Astrocyte (in vitro differentiated cells and primary cell): ENCODE measurements around the gene NAA35. TPM values are rescaled to one million over a fixed set of nuclear protein-coding genes. Genes with fewer than 3 reads are reported as not detected.

ENCODE experiments used
- DNase-seq: peaks from one replicate; pipeline ENCODE4 v3.0.0-alpha.2; 2010; ENCODE audit warnings: low read depth
- FAIRE-seq: peaks from 2 replicates; lab custom pipeline; 2011; peaks lifted over from hg19 to GRCh38; lab: Jason Lieb, UNC
- H2AFZ ChIP-seq: 2 replicates; pipeline ENCODE4 v1.6.0; 2012; ENCODE audit warnings: low read depth, low read length, inconsistent platforms
- H3K27ac ChIP-seq: 2 replicates; pipeline ENCODE4 v1.5.1; 2011; ENCODE audit warnings: low read depth, low read length, inconsistent platforms
- H3K27me3 ChIP-seq: 2 replicates; pipeline ENCODE4 v1.6.0; 2011; ENCODE audit warnings: low read length, inconsistent platforms; ENCODE audit not compliant: insufficient read depth
- H3K36me3 ChIP-seq: 2 replicates; pipeline ENCODE4 v1.5.1; 2011; ENCODE audit warnings: low read length, inconsistent platforms; ENCODE audit not compliant: insufficient read depth
- H3K4me1 ChIP-seq: 2 replicates; pipeline ENCODE4 v1.5.1; 2011; ENCODE audit warnings: low read length, inconsistent platforms; ENCODE audit not compliant: insufficient read depth
- H3K4me2 ChIP-seq: 2 replicates; pipeline ENCODE4 v1.6.0; 2012; ENCODE audit warnings: low read length, inconsistent platforms
- H3K4me3 ChIP-seq: 2 replicates; pipeline ENCODE4 v1.5.1; 2011; ENCODE audit warnings: low read depth, mild to moderate bottlenecking, low read length, inconsistent platforms; ENCODE audit not compliant: insufficient read depth
- H3K79me2 ChIP-seq: 2 replicates; pipeline ENCODE4 v1.6.0; 2012; ENCODE audit warnings: mild to moderate bottlenecking, low read length, inconsistent platforms; ENCODE audit not compliant: insufficient read depth
- H3K9ac ChIP-seq: 2 replicates; pipeline ENCODE4 v1.6.0; 2012; ENCODE audit warnings: mild to moderate bottlenecking, low read length, inconsistent platforms
- H3K9me3 ChIP-seq: 2 replicates; pipeline ENCODE4 v1.5.1; 2012; ENCODE audit warnings: low read depth, mild to moderate bottlenecking, low read length, inconsistent platforms; ENCODE audit not compliant: insufficient read depth
- H4K20me1 ChIP-seq: 2 replicates; pipeline ENCODE4 v1.6.0; 2012; ENCODE audit warnings: low read length, inconsistent platforms; ENCODE audit not compliant: insufficient read depth
- H3K27ac Mint-ChIP-seq: one replicate; pipeline ENCODE4 v1.8.0; 2021; ENCODE audit warnings: mild to moderate bottlenecking, mixed read lengths; ENCODE audit not compliant: unreplicated experiment
- H3K27me3 Mint-ChIP-seq: one replicate; pipeline ENCODE4 v1.8.0; 2021; ENCODE audit warnings: low read depth, mixed read lengths; ENCODE audit not compliant: unreplicated experiment
- H3K36me3 Mint-ChIP-seq: one replicate; pipeline ENCODE4 v1.8.0; 2021; ENCODE audit warnings: low read depth, mixed read lengths; ENCODE audit not compliant: unreplicated experiment
- H3K4me1 Mint-ChIP-seq: one replicate; pipeline ENCODE4 v1.8.0; 2021; ENCODE audit warnings: low read depth, mixed read lengths; ENCODE audit not compliant: unreplicated experiment
- H3K4me3 Mint-ChIP-seq: one replicate; pipeline ENCODE4 v1.8.0; 2021; ENCODE audit warnings: mild to moderate bottlenecking, moderate library complexity, mixed read lengths; ENCODE audit not compliant: unreplicated experiment
- H3K9me3 Mint-ChIP-seq: one replicate; pipeline ENCODE4 v1.8.0; 2021; ENCODE audit warnings: mild to moderate bottlenecking, mixed read lengths; ENCODE audit not compliant: unreplicated experiment
- EZH2 ChIP-seq: IDR thresholded peaks from 2 replicates; pipeline ENCODE4 v1.6.1; 2012; ENCODE audit warnings: mild to moderate bottlenecking, low read length, inconsistent platforms; ENCODE audit not compliant: insufficient read depth
- total RNA-seq: library from RNA; stranded (reverse); gene quantifications from 2 replicates; pipeline ENCODE4 v1.2.1, GENCODE V29; 2021
- TF ChIP-seq, protein P1 (sequence below): IDR thresholded peaks from 2 replicates; pipeline ENCODE4 v1.5.1; 2011; ENCODE audit warnings: low read depth, mild to moderate bottlenecking, inconsistent platforms, low read length, moderate library complexity; ENCODE audit not compliant: insufficient read depth

NAA35 gene
- total RNA-seq, 1 donor from 2014 or later = 31.4 TPM

DNA sequence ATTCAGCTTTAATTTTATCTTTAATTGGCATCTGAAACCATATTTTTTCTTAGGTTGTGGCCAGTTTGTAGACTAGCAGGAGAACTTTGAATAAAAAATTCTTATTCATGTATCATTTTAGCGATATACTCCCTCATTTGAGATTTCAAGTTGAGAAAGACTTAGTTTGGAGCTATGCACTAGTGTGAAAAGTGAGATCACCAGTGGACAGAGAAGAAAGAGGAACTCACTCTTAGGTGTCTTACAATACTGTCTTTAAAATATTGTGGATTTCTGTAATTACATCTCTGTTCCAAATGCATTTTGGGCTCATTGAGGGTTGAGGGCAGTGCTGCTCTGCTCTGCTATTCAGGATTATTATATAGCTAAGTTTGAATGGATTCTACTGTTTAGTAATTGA, 54.7 kb downstream of the NAA35 start:
- Mint-ChIP-seq H3K27ac (no peak overlapping the region), H3K9me3 (peaks cover 4% of the 10 kb centered on the region), H3K27me3 (no peaks in the 10 kb centered on the region), H3K36me3 (peaks cover 15% of the 10 kb centered on the region), H3K4me1 (no peaks in the 10 kb centered on the region), H3K4me3 (peak overlapping the region; percentile 47)
- H3K36me3 ChIP-seq = peaks cover 4% of the 10 kb centered on the region
- no peaks in the 10 kb centered on the region for H3K9me3 ChIP-seq
- H2AFZ ChIP-seq = no peak overlapping the region
- FAIRE-seq = no peak
- H3K9ac ChIP-seq = no peak overlapping the region
- no peaks in the 10 kb centered on the region for H3K4me1 ChIP-seq
- no peaks in the 10 kb centered on the region for H3K79me2 ChIP-seq
- H3K27ac ChIP-seq = no peak overlapping the region
- DNase-seq = no peak
- H4K20me1 ChIP-seq = no peaks in the 10 kb centered on the region
- H3K4me3 ChIP-seq = no peak overlapping the region
- no peak overlapping the region for H3K4me2 ChIP-seq
- no peak for TF ChIP-seq EZH2
- TF ChIP-seq, protein P1, sequence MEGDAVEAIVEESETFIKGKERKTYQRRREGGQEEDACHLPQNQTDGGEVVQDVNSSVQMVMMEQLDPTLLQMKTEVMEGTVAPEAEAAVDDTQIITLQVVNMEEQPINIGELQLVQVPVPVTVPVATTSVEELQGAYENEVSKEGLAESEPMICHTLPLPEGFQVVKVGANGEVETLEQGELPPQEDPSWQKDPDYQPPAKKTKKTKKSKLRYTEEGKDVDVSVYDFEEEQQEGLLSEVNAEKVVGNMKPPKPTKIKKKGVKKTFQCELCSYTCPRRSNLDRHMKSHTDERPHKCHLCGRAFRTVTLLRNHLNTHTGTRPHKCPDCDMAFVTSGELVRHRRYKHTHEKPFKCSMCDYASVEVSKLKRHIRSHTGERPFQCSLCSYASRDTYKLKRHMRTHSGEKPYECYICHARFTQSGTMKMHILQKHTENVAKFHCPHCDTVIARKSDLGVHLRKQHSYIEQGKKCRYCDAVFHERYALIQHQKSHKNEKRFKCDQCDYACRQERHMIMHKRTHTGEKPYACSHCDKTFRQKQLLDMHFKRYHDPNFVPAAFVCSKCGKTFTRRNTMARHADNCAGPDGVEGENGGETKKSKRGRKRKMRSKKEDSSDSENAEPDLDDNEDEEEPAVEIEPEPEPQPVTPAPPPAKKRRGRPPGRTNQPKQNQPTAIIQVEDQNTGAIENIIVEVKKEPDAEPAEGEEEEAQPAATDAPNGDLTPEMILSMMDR = no peak
- H3K27me3 ChIP-seq = no peaks in the 10 kb centered on the region

DNA sequence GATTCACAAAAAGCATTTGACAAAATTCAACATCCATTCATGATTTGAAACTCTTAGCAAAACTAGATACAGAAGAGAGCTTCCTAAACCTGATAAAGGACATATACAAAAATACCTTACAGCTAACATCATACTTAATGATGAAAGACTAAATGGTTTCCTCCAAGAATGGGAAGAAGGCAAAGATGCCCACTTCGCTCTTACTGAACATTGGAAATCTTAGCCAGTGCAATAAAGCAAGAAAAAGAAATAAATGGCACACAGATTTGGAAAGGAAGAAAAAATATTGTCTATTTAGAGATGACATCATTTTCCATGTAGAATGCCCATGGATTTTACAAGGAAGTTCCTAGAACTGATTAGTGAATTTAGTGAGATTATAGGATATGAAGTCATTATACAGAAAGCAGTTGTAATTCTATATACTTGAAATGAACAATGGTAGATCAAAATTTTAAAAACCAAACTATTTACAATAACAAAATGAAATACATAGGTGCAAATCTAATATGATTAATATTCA, 64.4 kb downstream of the NAA35 start:
- Mint-ChIP-seq H3K4me3 (no peak overlapping the region), H3K4me1 (no peaks in the 10 kb centered on the region), H3K36me3 (peaks cover 31% of the 10 kb centered on the region), H3K27me3 (no peaks in the 10 kb centered on the region), H3K27ac (no peak overlapping the region), H3K9me3 (peaks cover 5% of the 10 kb centered on the region)
- Histone ChIP-seq H4K20me1 (no peaks in the 10 kb centered on the region), H3K4me1 (no peaks in the 10 kb centered on the region), H2AFZ (no peak overlapping the region), H3K36me3 (peaks cover 16% of the 10 kb centered on the region), H3K79me2 (no peaks in the 10 kb centered on the region), H3K27ac (no peak overlapping the region), H3K9ac (no peak overlapping the region), H3K4me2 (no peak overlapping the region), H3K4me3 (no peak overlapping the region), H3K9me3 (no peaks in the 10 kb centered on the region), H3K27me3 (no peaks in the 10 kb centered on the region)
- TF ChIP-seq, protein P1 = no peak
- TF ChIP-seq EZH2 = no peak
- DNase-seq (no peak), FAIRE-seq (no peak)

DNA sequence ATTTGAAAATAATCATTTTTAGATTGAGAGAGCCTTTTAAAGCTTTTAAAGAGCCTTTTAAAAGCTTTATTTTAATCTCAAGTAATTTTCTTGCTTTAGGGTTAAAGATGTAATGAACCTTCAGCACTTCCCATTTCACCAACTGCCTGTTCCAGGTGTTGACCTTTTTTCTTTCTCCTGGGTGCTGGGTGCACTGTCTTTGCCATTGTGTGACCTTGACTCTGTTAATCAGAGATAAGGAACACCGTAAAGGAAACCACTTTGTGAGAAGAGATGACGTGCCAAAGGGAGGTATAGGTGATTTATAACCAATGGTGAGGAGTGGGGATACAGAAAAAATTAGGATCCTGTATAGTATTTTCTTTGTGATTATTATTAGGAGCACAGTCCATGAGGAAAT, 68.2 kb downstream of the NAA35 start:
- H2AFZ ChIP-seq = no peak overlapping the region
- H3K27ac Mint-ChIP-seq = no peak overlapping the region
- no peaks in the 10 kb centered on the region for H3K27me3 ChIP-seq
- peaks cover 5% of the 10 kb centered on the region for H3K9me3 Mint-ChIP-seq
- no peaks in the 10 kb centered on the region for H3K9me3 ChIP-seq
- no peak overlapping the region for H3K4me3 Mint-ChIP-seq
- FAIRE-seq (no peak), DNase-seq (no peak)
- H3K4me1 ChIP-seq = no peaks in the 10 kb centered on the region
- TF ChIP-seq, protein P1 = no peak
- TF ChIP-seq EZH2 = no peak
- peaks cover 15% of the 10 kb centered on the region for H3K36me3 Mint-ChIP-seq
- H3K9ac ChIP-seq = no peak overlapping the region
- H3K4me1 Mint-ChIP-seq = no peaks in the 10 kb centered on the region
- no peaks in the 10 kb centered on the region for H4K20me1 ChIP-seq
- no peaks in the 10 kb centered on the region for H3K27me3 Mint-ChIP-seq
- no peak overlapping the region for H3K4me3 ChIP-seq
- peaks cover 26% of the 10 kb centered on the region for H3K36me3 ChIP-seq
- H3K79me2 ChIP-seq = no peaks in the 10 kb centered on the region
- H3K4me2 ChIP-seq = no peak overlapping the region
- H3K27ac ChIP-seq = no peak overlapping the region
